Chondrocyte (in vitro differentiated cells): ENCODE data around the gene C19orf25. TPM values are rescaled to one million over a fixed set of nuclear protein-coding genes. Genes with fewer than 3 reads are reported as not detected.

Experiments
- DNase-seq: peaks from one replicate; pipeline ENCODE4 v3.0.0; 2021; ENCODE audit warnings: mixed read lengths, low spot score
- H3K27ac Mint-ChIP-seq: one replicate; pipeline ENCODE4 v1.8.0; 2021; ENCODE audit warnings: mild to moderate bottlenecking, moderate library complexity, mixed read lengths; ENCODE audit not compliant: unreplicated experiment
- H3K27me3 Mint-ChIP-seq: 2 replicates; pipeline ENCODE4 v1.8.0; 2021; ENCODE audit warnings: low read depth, mixed read lengths
- H3K36me3 Mint-ChIP-seq: 2 replicates; pipeline ENCODE4 v1.8.0; 2021; ENCODE audit warnings: low read depth, mixed read lengths
- H3K4me1 Mint-ChIP-seq: 2 replicates; pipeline ENCODE4 v1.8.0; 2021; ENCODE audit warnings: low read depth, mild to moderate bottlenecking, mixed read lengths
- H3K4me3 Mint-ChIP-seq: one replicate; pipeline ENCODE4 v1.8.0; 2021; ENCODE audit warnings: mild to moderate bottlenecking, moderate library complexity, mixed read lengths; ENCODE audit not compliant: unreplicated experiment
- H3K9me3 Mint-ChIP-seq: 2 replicates; pipeline ENCODE4 v1.8.0; 2021; ENCODE audit warnings: low read depth, mixed read lengths
- total RNA-seq: library from RNA; stranded (reverse); gene quantifications from 3 replicates; pipeline ENCODE4 v1.2.1, GENCODE V29; 2021
- TF ChIP-seq, protein P1 (sequence below): fragments of 200-600 bp; sonication (generic); IDR thresholded peaks from 2 replicates; pipeline ENCODE4 v1.5.0; 2021; ENCODE audit warnings: antibody characterized with exemption, mild to moderate bottlenecking, moderate library complexity

The C19orf25 gene
- total RNA-seq, 1 donor from 2014 or later: 23.3 TPM

DNA sequence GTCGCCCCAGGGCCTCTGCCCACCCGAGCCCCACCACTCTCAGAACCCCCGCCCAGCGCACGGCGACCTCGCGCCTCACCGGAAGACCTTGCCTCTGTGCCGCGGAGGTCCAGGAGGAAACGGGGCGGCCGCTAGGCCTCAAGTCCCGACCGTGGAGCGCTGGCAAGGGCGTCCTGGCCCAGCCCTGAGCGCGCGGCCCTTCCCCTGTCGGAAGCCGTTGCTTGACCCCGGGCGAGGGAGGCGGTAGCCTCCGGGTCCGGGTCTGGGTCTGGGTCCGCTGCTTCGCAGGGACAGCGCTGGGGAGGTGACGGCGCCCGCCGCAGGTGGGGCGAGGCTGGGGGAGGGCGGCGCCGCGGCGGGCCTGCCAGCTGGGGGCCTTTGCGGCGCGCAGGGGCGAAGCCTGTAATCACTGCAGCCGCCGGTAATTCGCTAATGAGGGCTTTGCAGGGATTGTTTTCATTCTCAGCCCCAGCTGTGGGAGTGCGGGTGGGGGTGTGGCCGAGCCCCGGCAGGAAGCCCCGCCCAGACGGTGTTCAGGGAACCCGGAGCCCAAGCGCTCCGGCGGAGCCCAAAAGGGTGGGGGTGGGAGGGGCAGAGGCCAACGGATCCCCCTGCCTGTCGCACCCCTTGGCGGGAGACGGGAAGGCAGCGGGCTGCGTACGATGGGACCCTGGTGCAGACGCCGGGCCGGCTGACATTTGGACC lies 8.6 kb downstream of the C19orf25 start:
- Mint-ChIP-seq H3K27me3 (peaks cover 2% of the 10 kb centered on the region), H3K27ac (no peak overlapping the region), H3K4me3 (peak overlapping the region; percentile 59), H3K36me3 (peaks cover 1% of the 10 kb centered on the region), H3K9me3 (no peaks in the 10 kb centered on the region), H3K4me1 (peaks cover 7% of the 10 kb centered on the region)
- TF ChIP-seq, protein P1, sequence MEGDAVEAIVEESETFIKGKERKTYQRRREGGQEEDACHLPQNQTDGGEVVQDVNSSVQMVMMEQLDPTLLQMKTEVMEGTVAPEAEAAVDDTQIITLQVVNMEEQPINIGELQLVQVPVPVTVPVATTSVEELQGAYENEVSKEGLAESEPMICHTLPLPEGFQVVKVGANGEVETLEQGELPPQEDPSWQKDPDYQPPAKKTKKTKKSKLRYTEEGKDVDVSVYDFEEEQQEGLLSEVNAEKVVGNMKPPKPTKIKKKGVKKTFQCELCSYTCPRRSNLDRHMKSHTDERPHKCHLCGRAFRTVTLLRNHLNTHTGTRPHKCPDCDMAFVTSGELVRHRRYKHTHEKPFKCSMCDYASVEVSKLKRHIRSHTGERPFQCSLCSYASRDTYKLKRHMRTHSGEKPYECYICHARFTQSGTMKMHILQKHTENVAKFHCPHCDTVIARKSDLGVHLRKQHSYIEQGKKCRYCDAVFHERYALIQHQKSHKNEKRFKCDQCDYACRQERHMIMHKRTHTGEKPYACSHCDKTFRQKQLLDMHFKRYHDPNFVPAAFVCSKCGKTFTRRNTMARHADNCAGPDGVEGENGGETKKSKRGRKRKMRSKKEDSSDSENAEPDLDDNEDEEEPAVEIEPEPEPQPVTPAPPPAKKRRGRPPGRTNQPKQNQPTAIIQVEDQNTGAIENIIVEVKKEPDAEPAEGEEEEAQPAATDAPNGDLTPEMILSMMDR: no peak
- no peak for DNase-seq

DNA sequence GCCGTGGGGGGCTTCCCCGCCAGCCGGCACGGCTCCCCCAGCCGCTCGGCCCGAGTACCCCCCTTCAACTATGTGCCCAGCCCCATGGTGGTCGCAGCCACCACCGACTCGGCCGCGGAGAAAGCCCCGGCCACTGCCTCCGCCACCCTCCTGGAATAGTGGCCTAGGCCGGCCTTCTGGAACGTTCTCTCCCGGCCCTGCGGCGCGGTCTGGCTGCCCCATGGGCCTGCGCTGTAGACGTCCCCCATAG lies 9.0 kb downstream of the C19orf25 start:
- no peaks in the 10 kb centered on the region for H3K9me3 Mint-ChIP-seq
- H3K4me3 Mint-ChIP-seq: peak overlapping the region; percentile 59
- DNase-seq: no peak
- H3K27ac Mint-ChIP-seq: no peak overlapping the region
- TF ChIP-seq, protein P1: no peak
- peaks cover 1% of the 10 kb centered on the region for H3K36me3 Mint-ChIP-seq
- H3K4me1 Mint-ChIP-seq: peaks cover 7% of the 10 kb centered on the region
- peaks cover 2% of the 10 kb centered on the region for H3K27me3 Mint-ChIP-seq

DNA sequence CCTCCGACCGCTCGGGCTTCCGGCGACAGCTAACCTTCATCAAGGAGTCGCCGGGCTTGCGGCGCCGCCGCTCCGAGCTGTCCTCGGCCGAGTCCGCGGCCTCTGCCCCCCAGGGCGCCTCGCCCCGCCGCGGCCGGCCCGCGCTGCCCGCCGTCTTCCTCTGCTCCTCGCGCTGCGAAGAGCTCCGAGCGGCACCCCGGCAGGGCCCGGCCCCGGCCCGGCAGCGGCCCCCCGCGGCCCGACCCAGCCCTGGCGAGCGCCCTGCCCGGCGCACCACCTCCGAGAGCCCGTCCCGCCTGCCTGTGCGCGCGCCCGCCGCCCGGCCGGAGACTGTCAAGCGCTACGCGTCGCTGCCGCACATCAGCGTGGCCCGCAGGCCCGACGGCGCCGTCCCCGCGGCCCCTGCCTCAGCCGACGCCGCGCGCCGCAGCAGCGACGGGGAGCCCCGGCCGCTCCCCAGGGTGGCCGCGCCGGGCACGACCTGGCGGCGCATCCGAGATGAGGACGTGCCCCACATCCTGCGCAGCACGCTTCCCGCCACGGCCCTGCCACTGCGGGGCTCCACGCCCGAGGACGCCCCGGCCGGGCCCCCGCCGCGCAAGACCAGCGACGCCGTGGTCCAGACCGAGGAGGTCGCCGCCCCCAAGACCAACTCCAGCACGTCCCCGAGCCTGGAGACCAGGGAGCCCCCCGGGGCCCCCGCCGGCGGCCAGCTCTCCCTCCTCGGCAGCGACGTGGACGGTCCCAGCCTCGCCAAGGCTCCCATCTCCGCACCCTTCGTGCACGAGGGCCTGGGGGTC lies 9.6 kb downstream of the C19orf25 start:
- Mint-ChIP-seq H3K9me3 (no peaks in the 10 kb centered on the region), H3K27ac (no peak overlapping the region), H3K36me3 (peaks cover 1% of the 10 kb centered on the region), H3K27me3 (peaks cover 2% of the 10 kb centered on the region), H3K4me3 (no peak overlapping the region), H3K4me1 (peaks cover 7% of the 10 kb centered on the region)
- DNase-seq: no peak
- TF ChIP-seq, protein P1: no peak

DNA sequence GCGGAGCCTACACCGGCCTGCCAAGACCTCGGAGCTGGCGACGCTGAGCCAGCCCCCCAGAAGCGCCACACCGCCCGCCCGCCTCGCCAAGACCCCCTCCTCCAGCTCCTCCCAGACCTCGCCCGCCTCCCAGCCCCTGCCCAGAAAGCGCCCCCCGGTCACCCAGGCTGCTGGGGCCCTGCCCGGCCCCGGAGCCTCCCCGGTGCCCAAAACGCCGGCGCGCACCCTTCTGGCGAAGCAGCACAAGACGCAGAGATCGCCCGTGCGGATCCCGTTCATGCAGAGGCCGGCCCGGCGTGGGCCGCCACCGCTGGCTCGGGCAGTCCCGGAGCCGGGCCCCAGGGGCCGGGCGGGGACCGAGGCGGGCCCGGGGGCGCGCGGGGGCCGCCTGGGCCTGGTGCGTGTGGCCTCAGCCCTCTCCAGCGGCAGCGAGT lies 10.2 kb downstream of the C19orf25 start:
- Mint-ChIP-seq H3K27me3 (peaks cover 2% of the 10 kb centered on the region), H3K36me3 (peaks cover 1% of the 10 kb centered on the region), H3K9me3 (no peaks in the 10 kb centered on the region), H3K27ac (no peak overlapping the region), H3K4me3 (no peak overlapping the region), H3K4me1 (peaks cover 7% of the 10 kb centered on the region)
- DNase-seq: no peak
- TF ChIP-seq, protein P1: no peak

DNA sequence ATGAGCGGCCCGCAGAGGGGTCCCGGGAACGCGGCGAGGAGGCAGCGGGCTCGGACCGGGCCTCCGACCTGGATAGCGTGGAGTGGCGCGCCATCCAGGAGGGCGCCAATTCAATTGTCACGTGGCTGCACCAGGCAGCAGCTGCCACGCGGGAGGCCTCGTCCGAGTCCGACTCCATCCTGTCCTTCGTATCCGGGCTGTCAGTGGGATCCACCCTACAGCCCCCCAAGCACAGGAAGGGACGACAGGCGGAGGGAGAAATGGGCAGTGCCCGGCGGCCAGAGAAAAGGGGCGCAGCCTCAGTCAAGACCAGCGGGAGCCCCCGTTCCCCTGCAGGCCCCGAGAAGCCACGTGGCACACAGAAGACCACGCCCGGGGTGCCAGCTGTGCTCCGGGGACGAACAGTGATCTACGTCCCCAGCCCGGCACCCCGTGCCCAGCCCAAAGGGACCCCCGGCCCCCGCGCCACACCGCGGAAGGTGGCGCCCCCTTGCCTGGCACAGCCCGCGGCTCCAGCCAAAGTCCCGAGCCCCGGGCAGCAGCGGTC lies 10.7 kb downstream of the C19orf25 start:
- peaks cover 7% of the 10 kb centered on the region for H3K4me1 Mint-ChIP-seq
- no peak overlapping the region for H3K4me3 Mint-ChIP-seq
- H3K27ac Mint-ChIP-seq: no peak overlapping the region
- H3K27me3 Mint-ChIP-seq: peaks cover 2% of the 10 kb centered on the region
- TF ChIP-seq, protein P1: no peak
- H3K36me3 Mint-ChIP-seq: peaks cover under 1% of the 10 kb centered on the region
- no peak for DNase-seq
- H3K9me3 Mint-ChIP-seq: no peaks in the 10 kb centered on the region
